NCI-H82 (cell line): ENCODE data around the gene IMMP2L.
"Not testable (repeated sequence)": the region's sequence is repeated elsewhere in the genome, so short reads cannot be mapped to it uniquely, and the experiment has no call there.

Experiments used
- DNase-seq: peaks from one replicate; lab custom pipeline; 2025; lab: John Stamatoyannopoulos, UW

IMMP2L gene

DNA sequence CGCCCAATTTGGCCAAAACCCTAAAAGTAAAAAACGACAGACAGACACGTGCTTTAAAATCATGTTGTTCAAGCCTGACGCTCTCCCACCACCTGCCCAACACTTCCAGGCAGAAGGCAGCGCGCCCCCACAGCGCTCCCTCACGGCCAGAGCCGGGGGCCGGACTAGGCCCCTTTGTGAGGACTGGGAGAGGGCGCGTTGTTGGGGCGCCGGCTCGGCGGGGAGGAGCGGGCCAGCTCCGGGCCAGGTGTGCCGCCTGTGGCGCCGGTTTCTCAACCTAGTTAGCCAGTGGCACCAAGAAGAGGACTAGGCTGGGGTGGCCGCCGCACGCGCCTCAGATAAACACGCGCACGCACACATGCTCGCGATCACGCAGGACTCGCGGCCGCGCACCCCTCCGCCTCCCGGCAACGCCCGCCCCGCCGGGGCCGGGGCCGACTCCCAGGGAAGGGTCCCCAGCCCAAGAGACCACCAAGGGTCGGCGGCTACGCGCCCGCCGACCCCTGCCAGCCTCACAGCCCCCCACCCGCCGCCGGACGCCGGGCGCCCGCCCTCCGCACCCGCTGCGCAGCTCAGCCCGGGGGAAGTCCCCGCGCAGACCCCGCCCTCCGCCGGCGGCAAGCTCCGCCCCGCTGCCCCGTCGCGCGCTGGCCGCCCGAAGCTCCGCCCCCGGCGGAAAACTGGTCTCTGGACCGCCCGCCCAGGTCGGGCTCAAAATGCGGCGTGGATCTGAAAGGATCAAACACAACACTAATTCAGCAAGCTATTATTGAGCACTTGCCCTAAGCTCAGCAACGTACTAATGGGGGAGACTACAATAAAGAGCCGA, at the start of gene IMMP2L:
Gene IMMP2L (minus strand): TSS at position 589 of the 829 bp plus-strand sequence.
- DNase-seq: peak; percentile 93

DNA sequence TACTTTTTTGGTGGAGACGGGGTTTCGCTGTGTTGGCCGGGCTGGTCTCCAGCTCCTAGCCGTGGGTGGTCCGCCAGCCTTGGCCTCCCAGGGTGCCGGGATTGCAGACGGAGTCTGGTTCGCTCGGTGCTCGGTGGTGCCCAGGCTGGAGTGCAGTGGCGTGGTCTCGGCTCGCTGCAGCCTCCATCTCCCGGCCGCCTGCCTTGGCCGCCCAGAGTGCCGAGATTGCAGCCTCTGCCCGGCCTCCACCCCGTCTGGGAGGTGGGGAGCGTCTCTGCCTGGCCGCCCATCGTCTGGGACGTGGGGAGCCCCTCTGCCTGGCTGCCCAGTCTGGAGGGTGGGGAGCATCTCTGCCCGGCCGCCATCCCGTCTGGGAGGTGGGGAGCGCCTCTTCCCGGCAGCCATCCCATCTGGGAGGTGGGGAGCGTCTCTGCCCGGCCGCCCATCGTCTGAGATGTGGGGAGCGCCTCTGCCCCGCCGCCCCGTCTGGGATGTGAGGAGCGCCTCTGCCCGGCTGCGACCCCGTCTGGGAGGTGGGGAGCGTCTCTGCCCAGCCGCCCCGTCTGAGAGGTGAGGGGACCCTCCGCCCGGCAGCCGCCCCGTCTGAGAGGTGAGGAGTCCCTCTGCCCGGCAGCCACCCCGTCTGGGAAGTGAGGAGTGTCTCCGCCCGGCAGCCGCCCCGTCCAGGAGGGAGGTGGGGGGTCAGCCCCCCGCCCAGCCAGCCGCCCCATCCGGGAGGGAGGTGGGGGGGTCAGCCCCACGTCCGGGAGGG, 47.4 kb upstream of the IMMP2L start:
- not testable (repeated sequence) for DNase-seq

DNA sequence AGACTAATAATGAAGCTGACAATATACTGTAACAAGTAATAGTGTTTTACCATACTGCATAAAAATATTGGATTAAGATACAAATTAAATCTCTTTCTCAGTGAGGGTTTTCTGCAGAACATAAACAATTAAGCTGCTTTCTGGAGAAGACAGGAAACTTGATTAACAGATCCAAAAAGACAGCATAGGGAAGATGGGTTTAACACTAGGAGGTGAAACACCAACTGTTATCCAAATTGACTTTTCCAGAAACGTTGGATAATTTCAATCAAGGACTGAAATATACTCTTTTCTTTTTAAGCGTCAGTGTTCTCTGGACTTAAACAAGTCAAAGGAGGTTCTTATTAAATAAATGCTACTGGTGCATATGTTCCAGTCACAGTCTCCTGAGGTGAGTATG, 45.3 kb upstream of the IMMP2L start:
- DNase-seq: no peak

DNA sequence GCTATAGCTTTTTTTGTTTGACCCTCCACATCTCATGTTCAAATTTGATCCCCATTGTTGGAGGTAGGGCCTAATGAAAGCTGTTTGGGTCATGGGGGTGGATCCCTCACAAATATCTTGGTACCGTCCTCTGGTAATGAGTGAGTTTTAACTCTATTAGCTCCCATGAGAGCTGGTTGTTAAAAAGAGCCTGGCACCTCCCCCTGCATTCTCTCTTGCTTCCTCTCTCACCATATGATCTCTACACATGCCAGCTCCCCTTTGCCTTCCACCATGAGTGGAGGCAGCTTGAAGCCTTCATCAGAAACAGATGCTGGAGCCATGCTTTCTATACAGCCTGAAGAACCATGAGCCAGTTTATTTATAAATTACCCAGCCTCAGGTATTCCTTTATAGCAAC, 43.0 kb upstream of the IMMP2L start:
- peak; percentile 44 for DNase-seq

DNA sequence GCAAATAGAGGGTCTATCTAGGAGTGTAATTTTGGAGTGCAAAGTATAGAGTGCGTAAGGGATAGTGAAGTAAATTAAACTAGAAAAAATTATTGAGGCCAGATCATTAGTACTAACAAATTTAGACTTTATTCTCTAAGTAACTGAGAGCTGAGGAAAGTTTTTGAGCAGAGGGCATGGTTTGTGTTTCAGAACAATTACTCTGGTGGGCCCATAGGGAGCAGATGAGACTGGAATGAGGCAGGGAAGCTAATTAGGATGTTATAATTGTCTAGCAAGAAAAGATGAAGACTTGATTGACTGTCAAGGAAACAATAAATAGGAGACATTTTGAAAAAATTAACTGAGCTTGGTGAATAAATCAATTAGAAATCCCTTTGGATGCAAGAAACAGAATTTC, 37.8 kb upstream of the IMMP2L start:
- no peak for DNase-seq

DNA sequence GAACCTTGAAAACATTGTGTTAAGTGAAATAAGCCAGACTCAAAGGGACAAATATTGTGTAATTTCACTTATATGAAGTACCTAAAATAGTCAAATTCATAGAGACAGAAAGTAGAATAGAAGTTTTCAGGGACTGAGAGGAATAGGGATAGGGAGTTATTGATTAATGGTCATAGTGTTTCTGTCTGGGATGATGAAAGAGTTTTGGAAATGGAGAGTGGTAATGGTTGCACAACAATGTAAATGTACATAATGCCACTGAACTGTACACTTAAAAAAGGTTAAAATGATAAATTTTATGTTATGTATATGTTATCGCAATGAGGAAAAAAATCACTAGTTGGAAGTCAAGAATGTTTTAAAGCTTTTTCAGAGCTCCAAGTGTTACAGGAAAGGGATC, 33.5 kb upstream of the IMMP2L start:
- DNase-seq: no peak

DNA sequence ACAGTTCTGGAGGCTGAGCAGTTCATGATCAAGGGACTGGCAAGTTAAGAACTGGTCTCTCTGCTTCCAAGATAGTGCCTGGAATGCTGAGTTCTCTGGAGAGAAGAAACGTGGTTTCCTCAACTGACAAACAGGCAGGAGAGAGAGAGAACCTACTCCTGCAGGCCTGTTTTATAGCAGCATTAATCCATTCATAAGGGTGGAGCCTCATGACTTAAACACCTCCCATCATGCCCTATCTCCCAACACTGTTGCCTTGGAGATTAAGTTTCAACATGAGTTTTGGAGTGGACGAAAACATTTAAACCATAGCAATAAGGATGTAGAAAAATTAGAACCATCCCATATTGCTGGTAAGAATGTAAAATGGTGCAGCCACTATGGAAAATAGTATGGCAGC, 32.3 kb upstream of the IMMP2L start:
- DNase-seq: peak; percentile 41

DNA sequence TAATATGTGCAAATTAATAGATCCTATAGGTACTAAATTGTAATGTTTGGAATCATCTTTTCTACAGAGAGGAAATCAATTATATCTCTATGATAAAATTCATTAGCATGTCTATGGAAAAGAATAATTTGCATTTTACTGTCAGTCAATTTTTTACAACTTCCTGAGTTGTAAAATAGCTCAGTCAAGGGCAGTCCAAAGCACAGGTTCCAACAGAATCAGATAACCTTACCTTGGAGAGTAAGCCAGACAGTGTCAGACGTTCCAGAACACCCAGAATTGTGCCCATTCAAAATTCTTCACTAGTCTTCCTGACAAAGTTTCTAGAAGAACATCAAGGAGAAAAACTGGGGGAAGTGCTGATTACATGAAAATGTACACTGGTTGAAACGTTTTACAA, 31.1 kb upstream of the IMMP2L start:
- DNase-seq: no peak

DNA sequence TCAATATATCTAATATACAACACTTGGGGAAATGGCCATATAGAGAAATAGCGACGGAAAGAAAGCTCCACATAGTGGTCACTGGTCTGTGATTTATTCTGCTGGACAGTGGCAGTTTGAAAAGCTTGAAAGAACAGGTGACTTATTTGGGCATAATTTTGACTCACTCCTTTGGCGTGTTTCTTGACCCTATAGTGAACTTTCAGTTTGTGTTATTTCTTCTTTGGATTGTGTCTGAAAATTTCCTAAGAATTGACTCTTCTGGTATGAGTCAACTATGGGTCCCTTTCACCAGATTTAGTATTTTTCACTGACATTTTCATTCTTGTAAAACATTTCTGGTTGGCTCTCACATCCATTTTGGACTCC, 25.8 kb upstream of the IMMP2L start:
- no peak for DNase-seq

DNA sequence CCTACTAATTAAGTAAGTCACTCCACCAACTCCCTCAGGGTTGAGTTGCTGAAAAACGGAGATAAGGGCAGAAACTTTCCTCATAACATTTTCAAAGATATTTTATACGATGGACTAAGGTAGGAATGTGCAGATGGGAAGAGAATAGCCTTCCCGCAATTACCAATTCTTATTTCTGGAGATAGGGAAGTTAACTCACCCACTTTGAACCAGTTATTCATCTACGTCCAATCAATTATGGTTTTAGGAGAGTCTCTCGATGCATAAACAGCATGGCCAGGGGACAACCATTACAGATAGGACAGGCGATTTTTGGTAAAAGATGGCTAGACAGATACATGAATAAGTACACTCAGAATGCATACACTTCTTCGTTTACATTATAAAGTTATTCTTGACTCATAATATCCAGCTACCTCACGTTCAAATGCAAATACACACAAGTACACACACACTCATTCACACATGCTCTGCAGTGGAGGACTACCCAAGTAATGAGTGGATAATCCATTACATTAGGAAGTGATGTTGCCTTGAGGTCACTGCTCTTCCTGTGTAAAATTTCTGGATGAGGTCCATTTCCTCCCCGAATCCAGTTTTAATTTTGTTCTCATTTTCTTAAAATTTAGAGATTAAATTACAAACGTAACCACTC, 25.2 kb upstream of the IMMP2L start:
- no peak for DNase-seq

DNA sequence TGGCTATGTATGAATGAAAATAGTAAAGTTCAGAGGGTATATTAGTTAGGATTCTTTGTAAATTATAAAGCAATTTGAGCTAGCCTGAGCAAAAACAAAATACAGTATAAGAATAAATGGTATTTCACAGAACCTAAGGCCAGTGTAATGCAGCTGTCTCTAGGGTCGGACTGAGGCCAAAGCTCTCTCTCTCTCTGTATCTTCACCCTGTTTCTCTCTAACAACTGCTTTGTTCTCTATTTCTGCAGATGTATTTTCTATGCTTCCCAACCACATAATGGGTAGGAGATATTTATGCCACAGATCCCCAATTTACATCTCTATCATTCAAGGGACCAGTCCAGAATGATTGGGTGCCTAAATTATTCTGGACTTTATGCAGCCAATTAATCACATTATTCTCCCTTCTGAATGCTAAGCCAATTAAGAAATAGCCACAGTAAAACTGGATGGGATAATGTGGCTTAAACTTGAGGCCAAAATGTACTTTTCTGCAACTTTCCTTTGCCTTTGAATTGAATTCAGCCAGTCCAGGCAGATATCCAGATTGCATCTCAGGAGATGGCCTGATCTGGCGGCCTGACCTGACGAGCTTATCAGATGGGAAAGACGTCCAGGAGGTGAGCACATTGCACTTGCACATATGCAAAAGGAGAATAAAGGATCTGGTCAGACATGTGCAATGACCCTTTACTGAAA, 24.6 kb upstream of the IMMP2L start:
- peak; percentile 23 for DNase-seq

DNA sequence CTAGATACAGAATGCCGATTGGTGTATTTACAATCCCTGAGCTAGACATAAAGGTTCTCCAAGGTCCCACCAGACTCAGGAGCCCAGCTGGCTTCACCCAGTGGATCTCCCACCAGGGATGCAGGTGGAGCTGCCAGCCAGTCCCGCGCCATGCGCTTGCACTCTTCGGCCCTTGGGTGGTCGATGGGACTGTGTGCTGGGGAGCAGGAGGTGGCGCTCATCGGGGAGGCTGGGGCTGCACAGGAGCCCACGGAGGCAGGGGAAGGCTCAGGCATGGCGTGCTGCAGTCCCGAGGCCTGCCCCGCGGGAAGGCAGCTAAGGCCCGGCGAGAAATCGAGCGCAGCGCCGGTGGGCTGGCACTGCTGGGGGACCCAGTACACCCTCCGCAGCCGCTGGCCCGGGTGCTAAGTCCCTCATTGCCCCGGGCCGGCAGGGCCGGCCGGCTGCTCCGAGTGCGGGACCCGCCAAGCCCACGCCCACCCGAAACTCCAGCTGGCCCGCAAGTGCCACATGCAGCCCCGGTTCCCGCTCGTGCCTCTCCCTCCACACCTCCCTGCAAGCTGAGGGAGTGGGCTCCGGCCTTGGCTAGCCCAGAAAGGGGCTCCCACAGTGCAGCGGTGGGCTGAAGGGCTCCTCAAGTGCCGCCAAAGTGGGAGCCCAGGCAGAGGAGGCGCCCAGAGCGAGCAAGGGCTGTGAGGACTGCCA, 19.6 kb upstream of the IMMP2L start:
- not testable (repeated sequence) for DNase-seq

DNA sequence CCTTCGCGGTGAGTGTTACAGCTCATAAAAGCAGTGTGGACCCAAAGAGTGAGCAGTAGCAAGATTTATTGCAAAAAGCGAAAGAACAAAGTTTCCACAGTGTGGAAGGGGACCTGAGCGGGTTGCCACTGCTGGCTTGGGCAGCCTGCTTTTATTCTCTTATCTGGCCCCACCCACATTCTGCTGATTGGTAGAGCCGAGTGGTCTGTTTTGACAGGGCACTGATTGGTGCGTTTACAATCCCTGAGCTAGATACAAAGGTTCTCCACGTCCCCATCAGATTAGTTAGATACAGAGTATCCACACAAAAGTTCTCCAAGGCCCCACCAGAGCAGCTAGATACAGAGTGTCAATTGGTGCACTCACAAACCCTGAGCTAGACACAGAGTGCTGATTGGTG, 18.9 kb upstream of the IMMP2L start:
- not testable (repeated sequence) for DNase-seq

DNA sequence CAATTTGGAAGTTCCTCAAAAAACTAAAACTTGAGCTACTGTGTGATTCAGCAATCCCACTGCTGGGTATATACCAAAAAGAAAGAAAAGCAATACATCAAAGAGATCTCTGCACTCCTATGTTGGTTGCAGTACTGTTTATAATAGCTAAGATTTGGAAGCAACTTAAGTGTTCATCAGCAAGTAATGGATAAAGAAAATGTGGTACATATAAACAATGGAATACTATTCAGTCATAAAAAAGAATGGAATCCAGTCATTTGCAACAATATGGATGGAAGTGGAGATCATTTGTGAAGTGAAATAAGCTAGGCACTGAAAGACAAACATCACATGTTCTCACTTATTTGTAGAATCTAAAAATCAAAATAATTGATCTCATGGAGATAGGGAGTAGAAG, 16.5 kb upstream of the IMMP2L start:
- no peak for DNase-seq

DNA sequence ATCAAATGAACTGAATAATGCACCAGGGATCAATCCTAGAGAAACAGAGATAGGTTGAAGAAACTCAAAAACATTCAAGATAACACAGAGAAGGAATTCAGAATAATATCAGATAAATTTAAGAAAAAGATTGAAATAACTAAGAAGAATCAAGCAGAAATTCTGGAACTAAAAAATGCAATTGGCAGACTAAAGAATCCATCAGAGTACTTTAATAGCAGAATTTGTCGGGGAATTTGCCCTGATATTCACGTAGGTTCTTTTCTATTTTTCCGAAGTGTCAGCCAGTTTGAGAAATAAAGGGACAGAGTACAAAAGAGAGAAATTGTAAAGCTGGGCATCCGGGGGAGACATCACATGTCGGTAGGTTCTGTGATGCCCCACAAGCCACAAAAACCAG, 9.4 kb upstream of the IMMP2L start:
- no peak for DNase-seq

DNA sequence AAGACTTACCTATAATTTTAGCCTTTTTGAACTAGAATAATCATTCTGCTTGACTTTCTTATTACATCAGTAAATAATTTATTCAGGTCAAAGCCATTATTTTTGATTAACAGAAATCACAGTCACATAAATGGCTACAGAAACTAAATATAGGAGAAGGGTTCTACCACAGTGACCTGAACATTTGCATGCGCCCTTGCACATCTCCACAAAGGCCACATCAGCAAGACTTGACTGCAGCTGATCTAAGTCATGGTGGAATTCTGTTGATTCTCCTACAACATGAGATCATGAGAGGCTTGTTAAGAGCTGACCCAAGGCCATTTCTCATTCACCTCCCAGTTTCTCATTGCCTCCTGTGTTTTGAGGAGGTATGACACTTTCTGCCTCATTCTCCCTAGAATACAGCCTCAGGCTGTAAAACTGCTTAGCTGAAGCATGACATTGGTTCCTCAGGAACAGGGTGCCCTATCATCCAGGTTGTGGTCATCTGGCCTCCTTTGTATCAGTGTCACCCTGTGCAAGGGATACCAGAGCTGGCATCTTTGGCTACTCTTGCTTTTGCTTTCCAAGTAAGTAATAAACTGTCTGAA, 6.7 kb upstream of the IMMP2L start:
- no peak for DNase-seq

DNA sequence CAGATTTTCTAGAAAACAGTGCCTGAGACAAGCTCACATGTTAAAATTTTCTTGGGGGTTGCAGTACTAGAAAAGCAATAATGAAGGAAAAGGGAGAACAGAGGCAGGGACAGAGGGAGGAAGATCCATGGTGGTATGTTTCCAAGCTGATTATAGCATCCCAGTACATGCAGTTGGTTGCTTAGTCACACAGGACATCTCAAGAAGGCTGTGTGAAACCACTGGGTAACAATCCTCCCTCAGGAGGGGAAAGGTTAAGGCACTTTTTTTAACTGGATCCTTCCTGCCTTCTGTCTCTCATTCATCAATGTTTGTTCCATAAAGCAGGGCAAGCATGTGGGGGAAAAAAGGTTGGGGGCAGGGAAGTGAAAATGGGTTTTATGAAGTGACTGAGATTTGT, 6.1 kb upstream of the IMMP2L start:
- DNase-seq: no peak

DNA sequence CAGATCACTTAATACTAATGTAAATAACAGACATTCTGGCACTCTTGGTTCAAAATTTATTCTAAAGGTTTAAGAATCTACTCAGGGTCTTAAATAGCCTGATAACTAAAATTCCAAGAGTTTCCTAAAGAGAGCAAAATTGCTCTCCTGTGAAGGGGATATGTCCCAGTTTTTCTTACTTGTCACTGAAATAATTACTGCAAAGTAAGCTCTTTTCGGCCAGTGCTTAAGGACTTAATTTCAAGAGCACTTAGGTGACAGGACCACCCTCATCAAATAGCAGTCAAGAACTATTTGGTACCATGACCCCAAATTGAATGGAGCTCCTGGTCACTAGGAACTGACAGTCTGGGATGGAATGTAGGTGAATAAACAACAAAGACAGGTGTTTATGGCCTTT, 1.8 kb upstream of the IMMP2L start:
- DNase-seq: no peak

DNA sequence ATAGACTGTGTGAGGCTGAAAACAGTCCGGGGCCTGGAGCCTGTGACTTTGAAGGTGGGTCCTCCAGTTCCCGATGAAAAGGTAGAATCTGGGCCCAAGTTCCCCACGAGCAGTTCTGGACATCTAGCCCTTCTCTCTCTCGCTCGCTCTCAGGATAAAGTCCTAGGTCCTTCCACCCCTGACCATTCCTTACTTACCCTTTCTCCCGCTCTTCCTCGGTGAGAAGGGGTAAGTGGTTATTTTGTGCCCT, 713 bp downstream of the IMMP2L start:
- DNase-seq: no peak

DNA sequence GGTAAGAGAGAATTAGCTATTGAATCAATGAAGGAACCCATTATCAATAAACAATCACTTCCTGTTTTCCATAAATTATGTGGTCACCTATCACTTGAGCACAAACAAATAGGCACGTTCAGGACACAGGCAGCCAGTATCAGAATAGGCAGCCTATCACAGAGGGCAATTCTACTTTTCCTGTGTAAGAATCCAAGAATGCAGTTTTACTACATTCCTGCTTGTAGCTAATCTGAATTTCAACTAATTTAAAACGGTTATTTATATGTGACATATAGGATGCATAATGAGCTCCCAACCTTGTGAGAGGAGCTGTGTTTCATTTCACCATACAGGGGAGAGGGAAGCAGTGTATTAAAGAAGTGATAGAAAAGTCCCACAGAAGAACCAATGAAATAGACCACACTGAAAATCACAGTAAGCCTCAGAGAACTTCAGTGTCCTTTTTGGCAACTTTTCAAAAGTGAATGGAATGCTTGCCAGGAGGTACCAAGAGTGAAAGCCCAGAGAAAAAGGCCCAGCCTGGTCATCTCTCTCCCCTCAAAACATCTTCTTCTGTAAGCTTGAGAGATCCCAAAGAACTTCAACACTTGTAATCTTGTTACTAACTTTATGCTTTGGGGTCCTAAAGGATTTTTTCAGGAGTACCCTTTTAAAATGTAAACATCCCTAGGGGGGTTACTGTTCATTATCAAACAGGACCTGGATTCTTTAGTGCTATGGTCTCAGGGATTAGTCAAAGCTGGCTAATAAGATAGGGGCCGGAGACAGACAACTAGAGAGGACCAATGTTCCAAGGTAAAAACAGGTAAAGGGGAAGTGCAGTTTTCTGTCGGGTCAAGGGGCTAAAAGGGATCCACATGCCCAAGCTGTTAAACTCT, 1.3 kb downstream of the IMMP2L start:
- peak; percentile 71 for DNase-seq

DNA sequence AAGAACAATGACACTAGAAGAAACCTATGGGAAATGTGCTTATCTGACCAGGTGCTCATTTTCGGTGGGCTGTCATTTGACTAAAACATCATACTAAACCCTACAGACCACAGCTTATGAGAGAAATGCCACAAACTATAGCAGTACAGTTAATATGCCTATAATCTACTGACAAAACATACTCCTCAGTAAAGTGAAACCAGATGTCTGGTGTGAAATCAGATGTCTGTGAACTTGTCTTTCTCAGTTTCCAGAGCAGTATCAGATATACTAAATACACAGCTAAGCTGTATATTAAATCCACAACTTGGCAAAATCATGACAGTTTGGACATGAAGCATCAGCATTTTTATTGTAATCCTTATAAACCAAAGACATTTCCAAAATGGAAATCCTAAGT, 3.3 kb downstream of the IMMP2L start:
- DNase-seq: no peak
